Sigmoid colon (tissue), 7 donors: ENCODE measurements around the gene PNO1. TPM values are rescaled to one million over a fixed set of nuclear protein-coding genes. Genes with fewer than 3 reads are reported as not detected.

Source experiments
- DNase-seq: peaks from one replicate; pipeline ENCODE4 v3.0.0-alpha.2; 2019
- H3K27ac ChIP-seq, 4 donors: fragments of 200-600 bp; sonication (generic); one replicate each; pipeline ENCODE4 v1.5.1; 2016 to 2019; ENCODE audit warnings: mild to moderate bottlenecking in 1 of 4
- H3K27me3 ChIP-seq, 3 donors: fragments of 200-600 bp; sonication (generic); one replicate each; pipeline ENCODE4 v1.5.1; 2019; ENCODE audit warnings: mild to moderate bottlenecking in 1 of 3
- H3K36me3 ChIP-seq, 4 donors: fragments of 200-600 bp; sonication (generic); one replicate each; pipeline ENCODE4 v1.5.1; 2016 to 2019
- H3K4me1 ChIP-seq, 4 donors: fragments of 200-600 bp; sonication (generic); one replicate each; pipeline ENCODE4 v1.5.1; 2017 to 2019
- H3K4me3 ChIP-seq, 4 donors: fragments of 200-600 bp; sonication (generic); one replicate each; pipeline ENCODE4 v1.5.1; 2017 to 2019; ENCODE audit warnings: mild to moderate bottlenecking in 2 of 4, moderate library complexity in 1 of 4
- H3K9me3 ChIP-seq, 4 donors: fragments of 200-600 bp in 3 of 4; sonication (generic) in 3 of 4; one replicate each; pipeline versions ENCODE4 v1.5.1 to v1.6.1; 2013 to 2019
- EP300 ChIP-seq, 4 donors: sonication (generic); formaldehyde crosslinking; IDR thresholded peaks; one replicate each; pipeline ENCODE4 v1.6.1; 2017; ENCODE audit warnings: antibody characterized with exemption in 4 of 4
- POLR2A ChIP-seq, 2 donors: fragments of 450-650 bp; IDR thresholded peaks; one replicate each; pipeline ENCODE4 v1.6.1; 2016; ENCODE audit warnings: antibody characterized with exemption in 2 of 2, mild to moderate bottlenecking in 2 of 2, moderate library complexity in 2 of 2
- POLR2AphosphoS5 ChIP-seq, 4 donors: sonication (generic); formaldehyde crosslinking; IDR thresholded peaks; one replicate each; pipeline ENCODE4 v1.6.1; 2017; ENCODE audit warnings: antibody characterized with exemption in 4 of 4
- WGBS, 2 donors: extraction: QIAGEN DNeasy Blood & Tissue Kit; methylation state at CpG; one replicate each; pipeline ENCODE4 v1.1.7; 2013; 5-methylcytosine and 5-hydroxymethylcytosine counted together
- intact Hi-C: fragments of 100-400 bp; cut with DNase I; formaldehyde crosslinking; loops from one replicate; pipeline ENCODE4 v1.15.1; 2023
- polyA plus RNA-seq, 3 donors: library from polyadenylated mRNA; stranded (reverse); fragments of 200-250 nt; gene quantifications; one replicate each; pipeline ENCODE4 v1.2.3, GENCODE V29; 2013
- total RNA-seq, 4 donors: library from RNA; depleted of rRNA; stranded (reverse); fragments of >200 nt; gene quantifications; one replicate each; pipeline ENCODE4 v1.1.0, GENCODE V29; 2016
- TF ChIP-seq, protein P1 (sequence below), 4 experiments: fragments of 450-650 bp in 3 of 4; fragments of 200-600 bp in 1 of 4; IDR thresholded peaks; one replicate each; pipeline ENCODE4 v1.5.1; 2016 to 2019; ENCODE audit warnings: antibody characterized with exemption in 4 of 4, mild to moderate bottlenecking in 3 of 4, moderate library complexity in 2 of 4
- donor health status: healthy with polysubstance abuse.
- donor health status: Bipolar disorder and iron deficiency.
- donor health status: healthy.

PNO1 gene
- total and polyA plus RNA-seq, 7 donors = 6.0 to 20.7 (median 10.5) TPM

GRCh38 chr2:68134554-68134953, 23.1 kb upstream of the PNO1 start:
- intact Hi-C loops = no loop called here
- Histone ChIP-seq H3K4me1 (no peaks in the 10 kb centered on the region), H3K27ac (no peak overlapping the region), H3K36me3 (peaks cover 0 to 78% (median 10%) of the 10 kb centered on the region in 4 donors), H3K4me3 (no peak overlapping the region), H3K27me3 (no peaks in the 10 kb centered on the region), H3K9me3 (no peaks in the 10 kb centered on the region)
- TF ChIP-seq POLR2AphosphoS5 (IDR thresholded peaks at IDR 0.05) (no peak), POLR2A (IDR thresholded peaks at IDR 0.05) (no peak), EP300 (IDR thresholded peaks at IDR 0.05) (no peak)
- TF ChIP-seq, protein P1, sequence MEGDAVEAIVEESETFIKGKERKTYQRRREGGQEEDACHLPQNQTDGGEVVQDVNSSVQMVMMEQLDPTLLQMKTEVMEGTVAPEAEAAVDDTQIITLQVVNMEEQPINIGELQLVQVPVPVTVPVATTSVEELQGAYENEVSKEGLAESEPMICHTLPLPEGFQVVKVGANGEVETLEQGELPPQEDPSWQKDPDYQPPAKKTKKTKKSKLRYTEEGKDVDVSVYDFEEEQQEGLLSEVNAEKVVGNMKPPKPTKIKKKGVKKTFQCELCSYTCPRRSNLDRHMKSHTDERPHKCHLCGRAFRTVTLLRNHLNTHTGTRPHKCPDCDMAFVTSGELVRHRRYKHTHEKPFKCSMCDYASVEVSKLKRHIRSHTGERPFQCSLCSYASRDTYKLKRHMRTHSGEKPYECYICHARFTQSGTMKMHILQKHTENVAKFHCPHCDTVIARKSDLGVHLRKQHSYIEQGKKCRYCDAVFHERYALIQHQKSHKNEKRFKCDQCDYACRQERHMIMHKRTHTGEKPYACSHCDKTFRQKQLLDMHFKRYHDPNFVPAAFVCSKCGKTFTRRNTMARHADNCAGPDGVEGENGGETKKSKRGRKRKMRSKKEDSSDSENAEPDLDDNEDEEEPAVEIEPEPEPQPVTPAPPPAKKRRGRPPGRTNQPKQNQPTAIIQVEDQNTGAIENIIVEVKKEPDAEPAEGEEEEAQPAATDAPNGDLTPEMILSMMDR (IDR thresholded peaks at IDR 0.05) = no peak
- 19 to 64% methylated on average over 6 of the region's 6 CpGs for WGBS, 2 donors
- DNase-seq = no peak

DNA sequence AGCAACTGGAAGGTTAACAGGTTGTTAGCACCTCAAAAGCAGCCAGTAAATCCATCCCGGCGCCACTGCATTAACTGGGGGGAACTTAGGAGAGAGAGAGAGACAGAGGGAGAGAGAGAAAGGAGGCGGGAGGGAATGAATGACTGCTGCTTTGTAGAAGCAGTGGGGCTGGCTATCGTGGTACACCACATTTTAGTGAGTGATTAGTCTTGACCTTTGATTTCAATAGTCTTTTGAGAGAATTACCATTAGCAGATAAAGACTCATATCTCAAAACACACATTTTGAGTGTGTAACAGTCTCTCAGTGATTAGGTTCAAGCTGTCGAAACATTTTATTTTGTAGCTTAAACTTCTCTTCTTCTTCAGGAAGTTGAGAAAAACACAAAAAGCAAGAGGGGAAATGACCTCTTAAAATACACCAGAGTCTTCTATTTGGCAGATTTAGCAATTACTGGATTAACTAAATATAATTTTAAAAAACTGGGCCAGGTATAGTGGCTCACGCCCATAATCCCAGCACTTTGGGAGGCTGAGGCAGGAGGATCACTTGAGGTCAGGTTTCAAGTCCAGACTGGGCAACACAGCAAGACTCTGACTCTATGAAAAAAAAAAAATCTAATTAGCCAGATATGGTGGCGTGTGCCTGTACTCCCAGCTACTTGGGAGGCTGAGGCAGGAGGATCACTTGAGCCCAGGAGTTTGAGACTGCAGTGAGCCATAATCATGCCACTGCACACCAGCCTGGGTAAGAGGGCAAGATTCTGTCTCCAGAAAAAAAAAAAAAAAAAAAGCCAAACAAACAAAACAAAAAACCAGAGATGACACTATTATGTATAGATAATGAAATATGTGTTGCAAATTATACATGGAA, 22.0 kb upstream of the PNO1 start:
- Histone ChIP-seq H3K4me3 (no peak overlapping the region), H3K27ac (no peak overlapping the region), H3K36me3 (peaks cover 0 to 73% (median 10%) of the 10 kb centered on the region in 4 donors), H3K27me3 (no peaks in the 10 kb centered on the region), H3K4me1 (no peaks in the 10 kb centered on the region), H3K9me3 (no peaks in the 10 kb centered on the region)
- intact Hi-C loops = no loop called here
- WGBS, 2 donors = 40 to 60% methylated on average over 7 of the region's 7 CpGs
- DNase-seq = no peak
- TF ChIP-seq POLR2AphosphoS5 (IDR thresholded peaks at IDR 0.05) (no peak), POLR2A (IDR thresholded peaks at IDR 0.05) (no peak), EP300 (IDR thresholded peaks at IDR 0.05) (no peak)
- TF ChIP-seq, protein P1 (IDR thresholded peaks at IDR 0.05) = no peak

GRCh38 chr2:68141875-68142274, 15.8 kb upstream of the PNO1 start:
- H3K27me3 ChIP-seq = no peaks in the 10 kb centered on the region
- no peak overlapping the region for H3K27ac ChIP-seq
- H3K9me3 ChIP-seq = no peaks in the 10 kb centered on the region
- DNase-seq = no peak
- H3K4me1 ChIP-seq = no peaks in the 10 kb centered on the region
- intact Hi-C loops = no loop called here
- TF ChIP-seq POLR2AphosphoS5 (IDR thresholded peaks at IDR 0.05) = no peak
- TF ChIP-seq, protein P1 (IDR thresholded peaks at IDR 0.05) = no peak
- no peak for TF ChIP-seq POLR2A (IDR thresholded peaks at IDR 0.05)
- TF ChIP-seq EP300 (IDR thresholded peaks at IDR 0.05) = no peak
- peaks cover 0 to 31% (median 0%) of the 10 kb centered on the region in 4 donors for H3K36me3 ChIP-seq
- H3K4me3 ChIP-seq = no peak overlapping the region
- WGBS, 2 donors = 96 to 97% methylated on average over 2 of the region's 2 CpGs

GRCh38 chr2:68151037-68151436, 6.7 kb upstream of the PNO1 start:
- intact Hi-C loops = no loop called here
- Histone ChIP-seq H3K27ac (no peak overlapping the region), H3K4me3 (no peak overlapping the region)

More at GRCh38 chr2:68151037-68151436, 6.7 kb upstream of the PNO1 start:
- H3K27me3 ChIP-seq = no peaks in the 10 kb centered on the region
- H3K36me3 ChIP-seq = no peaks in the 10 kb centered on the region
- H3K4me1 ChIP-seq = peaks cover 0 to 12% (median 4%) of the 10 kb centered on the region in 4 donors
- DNase-seq = no peak
- H3K9me3 ChIP-seq = no peaks in the 10 kb centered on the region
- no peak for TF ChIP-seq EP300 (IDR thresholded peaks at IDR 0.05)
- TF ChIP-seq, protein P1 (IDR thresholded peaks at IDR 0.05) = no peak
- TF ChIP-seq POLR2AphosphoS5 (IDR thresholded peaks at IDR 0.05) = no peak
- no peak for TF ChIP-seq POLR2A (IDR thresholded peaks at IDR 0.05)
